CD4-positive, alpha-beta T cell treated with Interleukin-4 for 1 hour (primary cell): ENCODE data around the gene BCAS1.

Experiments
- DNase-seq, 2 donors: peaks; one replicate each; pipeline ENCODE4 v3.0.0-alpha.2; 2020 to 2022

Gene BCAS1

GRCh38 chr20:53900380-53900999, 169.9 kb downstream of the BCAS1 start:
- no peak for DNase-seq

GRCh38 chr20:53899351-53900167, 170.8 kb downstream of the BCAS1 start:
- peak; percentile 66 to 72 for DNase-seq

DNA sequence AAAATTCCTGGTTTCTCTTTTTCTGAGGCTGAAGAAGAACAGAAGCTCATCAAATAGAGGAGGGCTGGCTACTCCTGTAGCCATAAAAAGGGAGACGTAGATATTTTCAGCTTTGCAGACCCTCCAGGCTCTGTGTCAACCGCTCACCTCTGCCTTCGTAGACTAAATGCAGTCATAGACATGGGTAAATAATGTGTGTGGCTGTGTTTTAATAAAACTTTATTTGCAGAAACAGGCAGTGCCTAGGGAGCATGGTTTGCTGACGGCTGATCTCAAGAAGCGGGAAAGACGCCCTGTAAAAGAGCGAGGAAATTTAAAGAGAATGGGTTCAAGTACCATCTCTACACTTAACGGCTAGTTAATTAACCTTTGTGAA, 171.8 kb downstream of the BCAS1 start:
- DNase-seq = no peak

GRCh38 chr20:53897884-53898555, 172.4 kb downstream of the BCAS1 start:
- no peak for DNase-seq

- DNase-seq = no peak
These were observed 173.7 kb downstream of the BCAS1 start for GRCh38 chr20:53896647-53897046.

DNA sequence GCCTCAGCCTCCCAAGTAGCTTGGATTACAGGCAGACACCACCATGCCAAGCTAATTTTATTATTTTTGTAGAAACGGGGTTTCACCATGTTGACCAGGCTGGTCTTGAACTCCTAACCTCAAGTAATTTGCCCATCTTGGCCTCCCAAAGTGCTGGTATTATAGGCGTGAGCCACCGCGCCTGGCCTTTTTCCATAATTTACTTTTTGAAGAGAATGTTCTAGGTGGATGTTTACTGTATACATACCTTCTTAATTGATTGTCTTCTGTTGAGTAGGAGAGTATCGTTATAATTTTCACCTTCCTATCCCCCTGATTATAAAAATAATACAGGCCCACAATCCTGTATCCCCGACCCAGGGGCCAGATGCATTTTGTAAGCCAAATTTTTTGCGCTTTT, 174.4 kb downstream of the BCAS1 start:
- no peak for DNase-seq

DNA sequence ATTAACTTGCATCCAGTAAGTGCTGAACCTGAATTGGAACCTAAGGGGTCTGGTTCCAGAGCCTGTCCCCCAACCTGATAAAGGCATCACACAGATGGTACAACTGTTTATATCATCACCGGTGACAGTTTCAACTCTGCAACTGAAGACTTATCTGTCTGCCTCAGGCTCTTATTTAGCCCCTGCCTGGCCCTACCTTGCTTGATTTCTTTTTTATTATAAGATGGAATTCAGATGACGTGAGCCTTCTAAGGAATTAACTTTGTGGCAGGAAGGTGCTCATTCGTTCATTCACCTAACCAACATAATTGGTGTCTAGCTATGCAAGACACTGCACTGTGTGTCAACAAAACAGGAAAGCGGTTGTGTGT, 175.0 kb downstream of the BCAS1 start:
- no peak for DNase-seq

DNA sequence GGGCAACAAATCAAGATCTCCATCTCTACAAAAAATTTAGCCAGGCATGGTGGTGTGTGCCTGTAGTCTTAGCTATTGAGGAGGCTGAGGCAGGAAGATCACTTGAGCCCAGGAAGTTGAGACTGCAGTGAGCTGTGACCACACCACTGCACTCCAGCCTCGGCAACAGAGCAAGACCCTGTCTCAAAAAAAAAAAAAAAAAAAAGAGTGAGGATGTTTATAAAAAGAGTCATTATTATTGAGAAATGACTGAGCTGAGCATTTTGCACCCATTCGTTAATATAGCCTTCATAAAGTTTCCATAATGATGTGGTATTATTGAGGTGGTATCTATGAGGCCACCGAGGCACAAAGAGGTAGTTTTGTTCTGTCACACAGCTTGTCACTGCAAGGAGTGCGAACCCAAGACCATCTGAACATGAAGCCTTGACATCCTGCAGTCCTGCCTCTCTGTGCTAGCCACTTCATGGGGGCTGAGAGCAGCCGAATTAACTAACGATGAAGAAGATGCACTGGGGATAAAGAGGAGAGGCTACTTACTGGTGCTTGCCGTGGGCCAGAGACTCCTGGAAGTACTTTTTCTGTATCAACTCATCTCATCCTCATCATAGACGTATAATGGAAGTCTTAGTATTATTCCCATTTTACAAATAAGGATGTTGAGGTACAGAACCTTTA, 175.5 kb downstream of the BCAS1 start:
- DNase-seq = no peak
